Endothelial cell of umbilical vein (primary cell): ENCODE measurements around the gene MLLT6. TPM values are rescaled to one million over a fixed set of nuclear protein-coding genes. Genes with fewer than 3 reads are reported as not detected.

Source experiments
- BruUV-seq: library from RNA; stranded (reverse); fragments of 400-500 nt; replicated peaks from 2 replicates; lab custom pipeline; 2021; lab: Mats Ljungman, UMichigan
- CTCF ChIA-PET: fragments of 300-600, 350-600 bp; sonication (Branson Sonifier 250); formaldehyde crosslinking; loops from one replicate; lab custom pipeline; 2021; ENCODE audit warnings: antibody characterized with exemption, inconsistent platforms; lab: Charles Lee
- POLR2A ChIA-PET: fragments of 300-600, 350-600 bp; sonication (Branson Sonifier 250); formaldehyde crosslinking; loops from one replicate; lab custom pipeline; 2021; ENCODE audit warnings: antibody characterized with exemption, inconsistent platforms; lab: Charles Lee
- DNase-seq: peaks from one replicate; pipeline ENCODE4 v3.0.0-alpha.2; 2011; ENCODE audit warnings: low read depth, low spot score
- FAIRE-seq: peaks from 2 replicates; lab custom pipeline; 2011; peaks lifted over from hg19 to GRCh38; lab: Jason Lieb, UNC
- H2AFZ ChIP-seq: 2 replicates; pipeline ENCODE4 v1.6.0; 2012; ENCODE audit warnings: low read depth, low read length, control low read depth, inconsistent platforms
- H3K27ac ChIP-seq: 2 replicates; pipeline ENCODE4 v1.5.1; 2011; ENCODE audit warnings: low read depth, mild to moderate bottlenecking, control low read depth, low read length, moderate library complexity; ENCODE audit not compliant: insufficient read depth
- H3K27me3 ChIP-seq, 2 experiments: 2 replicates each; pipeline versions ENCODE4 v1.6.0 to v1.6.1; 2011; ENCODE audit warnings: low read length in 2 of 2, mixed read lengths in 1 of 2; ENCODE audit not compliant: control insufficient read depth in 2 of 2, insufficient read depth in 2 of 2
- H3K36me3 ChIP-seq, 2 experiments: 2 replicates in 1 of 2; 3 replicates in 1 of 2; pipeline ENCODE4 v1.5.1; 2011; ENCODE audit warnings: low read length in 2 of 2, mild to moderate bottlenecking in 1 of 2, moderate library complexity in 1 of 2; ENCODE audit not compliant: control insufficient read depth in 2 of 2, insufficient read depth in 2 of 2; ENCODE audit errors: extremely low read depth in 1 of 2
- H3K4me1 ChIP-seq: 3 replicates; pipeline ENCODE4 v1.5.1; 2011; ENCODE audit warnings: mild to moderate bottlenecking, low read length; ENCODE audit not compliant: control insufficient read depth, insufficient read depth; ENCODE audit errors: extremely low read depth
- H3K4me2 ChIP-seq: 2 replicates; pipeline ENCODE4 v1.6.1; 2011; ENCODE audit warnings: low read length, control low read depth, mixed read lengths; ENCODE audit not compliant: insufficient read depth
- H3K4me3 ChIP-seq, 3 experiments: fragments of 200-600 bp in 1 of 3; sonication (generic), shearing (Covaris generic) in 1 of 3; replicated peaks in 1 of 3; 2 replicates each; pipeline ENCODE4 v1.5.1; 2011 to 2016; ENCODE audit warnings: control low read depth in 3 of 3, low read length in 3 of 3, mild to moderate bottlenecking in 2 of 3, inconsistent platforms in 1 of 3, low read depth in 1 of 3, moderate library complexity in 1 of 3; ENCODE audit not compliant: insufficient read depth in 1 of 3
- H3K79me2 ChIP-seq: 2 replicates; pipeline ENCODE4 v1.6.0; 2012; ENCODE audit warnings: low read length, inconsistent platforms; ENCODE audit not compliant: control insufficient read depth, insufficient read depth
- H3K9ac ChIP-seq: replicated peaks from 2 replicates; pipeline ENCODE3; 2011; ENCODE audit warnings: low read length, control low read depth; ENCODE audit not compliant: insufficient read depth; ENCODE audit errors: extremely low read depth
- H3K9me1 ChIP-seq: replicated peaks from 3 replicates; pipeline ENCODE4 v1.6.0; 2011; ENCODE audit warnings: mild to moderate bottlenecking, low read length; ENCODE audit not compliant: control insufficient read depth, insufficient read depth; ENCODE audit errors: extremely low read depth
- H3K9me3 ChIP-seq: replicated peaks from 2 replicates; pipeline ENCODE4 v1.5.1; 2012; ENCODE audit warnings: low read length, inconsistent platforms; ENCODE audit not compliant: control insufficient read depth, insufficient read depth
- H4K20me1 ChIP-seq: replicated peaks from 2 replicates; pipeline ENCODE3; 2011; ENCODE audit warnings: mild to moderate bottlenecking, low read length; ENCODE audit not compliant: control insufficient read depth, insufficient read depth; ENCODE audit errors: extremely low read depth
- CTCF ChIP-seq, 2 donors: IDR thresholded peaks; 1 replicate in 1 of 2; 2 replicates in 1 of 2; pipeline ENCODE4 v1.5.1; 2011; ENCODE audit warnings: low read length in 2 of 2, mild to moderate bottlenecking in 2 of 2, moderate library complexity in 2 of 2, control low read depth in 1 of 2, inconsistent platforms in 1 of 2, low read depth in 1 of 2; ENCODE audit not compliant: insufficient read depth in 1 of 2; ENCODE audit errors: extremely low read depth in 1 of 2
- EZH2 ChIP-seq: IDR thresholded peaks from 2 replicates; pipeline ENCODE4 v1.6.1; 2012; ENCODE audit warnings: borderline replicate concordance, low read depth, mild to moderate bottlenecking, moderate library complexity, low read length, inconsistent platforms; ENCODE audit not compliant: severe bottlenecking
- FOS ChIP-seq: IDR thresholded peaks from 2 replicates; pipeline ENCODE4 v1.6.1; 2011; ENCODE audit warnings: mild to moderate bottlenecking, low read length, moderate library complexity, borderline replicate concordance; ENCODE audit not compliant: insufficient read depth
- GATA2 ChIP-seq: IDR thresholded peaks from 2 replicates; pipeline ENCODE4 v1.7.0; 2011; ENCODE audit warnings: low read depth, mild to moderate bottlenecking, moderate library complexity, mixed read lengths, low read length; ENCODE audit not compliant: insufficient read length, insufficient read depth
- JUN ChIP-seq: IDR thresholded peaks from 2 replicates; pipeline ENCODE4 v1.6.1; 2011; ENCODE audit warnings: borderline replicate concordance, low read depth; ENCODE audit not compliant: insufficient read length, insufficient read depth
- MAX ChIP-seq: IDR thresholded peaks from 2 replicates; pipeline ENCODE4 v1.6.1; 2011; ENCODE audit not compliant: insufficient read depth, insufficient read length
- MYC ChIP-seq: IDR thresholded peaks from one replicate; pipeline ENCODE4 v1.6.1; 2011; ENCODE audit warnings: mild to moderate bottlenecking, low read depth, low read length
- POLR2A ChIP-seq: IDR thresholded peaks from 2 replicates; pipeline ENCODE4 v1.6.1; 2012; ENCODE audit warnings: low read depth, mild to moderate bottlenecking, control low read depth, low read length
- POLR2AphosphoS5 ChIP-seq: IDR thresholded peaks from 2 replicates; pipeline ENCODE4 v1.6.1; 2012; ENCODE audit warnings: low read depth, mild to moderate bottlenecking, control low read depth, low read length, moderate library complexity; ENCODE audit not compliant: insufficient read depth
- dilution Hi-C: fragments of 300-500 bp; cut with MboI; formaldehyde crosslinking; loops from one replicate; pipeline ENCODE4 v1.15.0; 2019; ENCODE audit warnings: low sequenced_read_pairs; ENCODE audit not compliant: extremely low pct_ligation_motif_present
- intact Hi-C: fragments of 100-400 bp; cut with micrococcal nuclease; formaldehyde crosslinking; loops from one replicate; pipeline ENCODE4 v1.10.0; 2022
- polyA plus RNA-seq, 4 experiments: library from polyadenylated mRNA; depleted of rRNA in 3 of 4; stranded (reverse) in 3 of 4; unstranded in 1 of 4; fragments of >200 nt; gene quantifications; 2 replicates each; pipeline versions ENCODE4 v1.2.1 to v1.2.3, GENCODE V29; 2011 to 2012; ENCODE audit warnings: missing spikeins in 1 of 4
- total RNA-seq: library from RNA; stranded (reverse); gene quantifications from 2 replicates; pipeline ENCODE4 v1.2.3, GENCODE V29; 2021

Gene MLLT6
- total and polyA plus RNA-seq, 2 donors (not counting 3 experiments of a cell fraction or from before 2014, with no cell fraction given): 32.1 to 85.4 TPM

- H3K9me1 ChIP-seq: no peaks in the 10 kb centered on the region
- H3K9ac ChIP-seq: no peak overlapping the region
- dilution Hi-C loops (no loop called here), intact Hi-C loops (no loop called here)
- no peak overlapping the region for H2AFZ ChIP-seq
- DNase-seq (no peak), FAIRE-seq (no peak)
- H3K36me3 ChIP-seq: peaks cover 2 to 38% of the 10 kb centered on the region in 2 experiments
- no TSS peak for BruUV-seq
- H3K27ac ChIP-seq: no peak overlapping the region
- H3K9me3 ChIP-seq: no peaks in the 10 kb centered on the region
- H4K20me1 ChIP-seq: no peaks in the 10 kb centered on the region
- H3K27me3 ChIP-seq: no peaks in the 10 kb centered on the region
- ChIA-PET POLR2A (interaction anchor here (1.0 kb wide), 1 partner anchor 75 kb away, joined by 3 read pairs; no protein-coding TSS in a partner anchor), CTCF (interaction anchor here (0.7 to 5.4 kb wide), 2 partner anchors 20 to 61 kb away, joined by 5 to 138 read pairs; partner anchors contain the start of gene EPOP)
- peaks cover 36% of the 10 kb centered on the region for H3K79me2 ChIP-seq
- H3K4me3 ChIP-seq: no peak overlapping the region
- H3K4me1 ChIP-seq: peaks cover 6% of the 10 kb centered on the region
- H3K4me2 ChIP-seq: no peak overlapping the region
- no peak for TF ChIP-seq FOS
- TF ChIP-seq GATA2: no peak
- no peak for TF ChIP-seq MYC
- no peak for TF ChIP-seq POLR2AphosphoS5
- no peak for TF ChIP-seq EZH2
- no peak for TF ChIP-seq JUN
- TF ChIP-seq MAX: no peak
- no peak for TF ChIP-seq POLR2A
- no peak for TF ChIP-seq CTCF (IDR thresholded peaks at IDR 0.05; ENCODE audit: extremely low read depth in 1 of 2, insufficient read depth in 1 of 2, low read depth in 1 of 2, low read length in 2 of 2)
Measured at GRCh38 chr17:38738007-38738662, 33.1 kb downstream of the MLLT6 start.
